Mesenchymal stem cell (in vitro differentiated cells and primary cell): ENCODE results near the gene HDGF.
A peak's percentile ranks its signal among the peaks of the same experiment; 100 is the strongest.

ENCODE experiments used
- DNase-seq: peaks from one replicate; pipeline ENCODE4 v3.0.0-alpha.2; 2013
- H2AFZ ChIP-seq: one replicate; pipeline ENCODE4 v1.6.1; 2013; ENCODE audit warnings: low read depth, mild to moderate bottlenecking, control low read depth, inconsistent platforms, low read length, moderate library complexity
- H2AK5ac ChIP-seq: 2 replicates; pipeline ENCODE4 v1.6.1; 2013; ENCODE audit warnings: low read length, moderate library complexity, mild to moderate bottlenecking, inconsistent platforms; ENCODE audit not compliant: severe bottlenecking
- H2BK120ac ChIP-seq: one replicate; pipeline ENCODE4 v1.6.1; 2013; ENCODE audit warnings: low read depth, mild to moderate bottlenecking, inconsistent platforms, low read length, moderate library complexity
- H2BK12ac ChIP-seq, 2 experiments: one replicate each; pipeline ENCODE4 v1.6.1; 2013; ENCODE audit warnings: inconsistent platforms in 2 of 2, low read length in 2 of 2, mild to moderate bottlenecking in 2 of 2, moderate library complexity in 2 of 2, control low read depth in 1 of 2
- H2BK15ac ChIP-seq: one replicate; pipeline ENCODE4 v1.6.1; 2013; ENCODE audit warnings: mild to moderate bottlenecking, low read depth, inconsistent platforms; ENCODE audit not compliant: poor library complexity, severe bottlenecking
- H2BK5ac ChIP-seq: 2 replicates; pipeline ENCODE4 v1.6.1; 2013; ENCODE audit warnings: low read depth, mild to moderate bottlenecking, low read length, control low read depth, inconsistent platforms; ENCODE audit not compliant: poor library complexity, severe bottlenecking
- H3K14ac ChIP-seq, 2 experiments: one replicate each; pipeline ENCODE4 v1.6.1; 2013; ENCODE audit warnings: inconsistent platforms in 2 of 2, low read length in 2 of 2, control low read depth in 1 of 2, mild to moderate bottlenecking in 1 of 2, moderate library complexity in 1 of 2
- H3K18ac ChIP-seq, 2 experiments: one replicate each; pipeline ENCODE4 v1.6.1; 2013; ENCODE audit warnings: inconsistent platforms in 2 of 2, low read length in 2 of 2, control low read depth in 1 of 2, low read depth in 1 of 2, mild to moderate bottlenecking in 1 of 2
- H3K23ac ChIP-seq, 2 experiments: one replicate each; pipeline ENCODE4 v1.6.1; 2013; ENCODE audit warnings: inconsistent platforms in 2 of 2, low read length in 2 of 2, mild to moderate bottlenecking in 2 of 2, moderate library complexity in 2 of 2, control low read depth in 1 of 2
- H3K27ac ChIP-seq: 2 replicates; pipeline ENCODE4 v1.5.1; 2013; ENCODE audit warnings: mild to moderate bottlenecking, moderate library complexity, low read length, control low read depth, inconsistent platforms; ENCODE audit not compliant: poor library complexity, severe bottlenecking
- H3K27me3 ChIP-seq, 2 experiments: 2 replicates each; pipeline versions ENCODE4 v1.6.1 to v1.7.0; 2013; ENCODE audit warnings: low read length in 2 of 2, mild to moderate bottlenecking in 2 of 2, moderate library complexity in 2 of 2, control low read depth in 1 of 2, inconsistent platforms in 1 of 2; ENCODE audit not compliant: control insufficient read depth in 1 of 2, insufficient read depth in 1 of 2
- H3K36me3 ChIP-seq, 2 experiments: 2 replicates each; pipeline versions ENCODE4 v1.6.1 to v1.7.0; 2013; ENCODE audit warnings: low read length in 2 of 2, control low read depth in 1 of 2, inconsistent platforms in 1 of 2, low read depth in 1 of 2, mild to moderate bottlenecking in 1 of 2; ENCODE audit not compliant: insufficient read depth in 2 of 2, control insufficient read depth in 1 of 2
- H3K4ac ChIP-seq, 2 experiments: one replicate each; pipeline ENCODE4 v1.6.1; 2013; ENCODE audit warnings: inconsistent platforms in 2 of 2, low read length in 2 of 2, mild to moderate bottlenecking in 2 of 2, moderate library complexity in 2 of 2, control low read depth in 1 of 2, low read depth in 1 of 2
- H3K4me1 ChIP-seq: 2 replicates; pipeline ENCODE4 v1.6.1; 2013; ENCODE audit warnings: low read depth, low read length, control low read depth; ENCODE audit not compliant: control insufficient read depth, insufficient read depth
- H3K4me2 ChIP-seq: 2 replicates; pipeline ENCODE4 v1.6.1; 2013; ENCODE audit warnings: low read length, mild to moderate bottlenecking, inconsistent platforms; ENCODE audit not compliant: poor library complexity, severe bottlenecking
- H3K4me3 ChIP-seq, 2 experiments: 2 replicates each; pipeline versions ENCODE4 v1.5.1 to v1.7.0; 2013; ENCODE audit warnings: low read length in 2 of 2, mild to moderate bottlenecking in 2 of 2, control low read depth in 1 of 2, low read depth in 1 of 2; ENCODE audit not compliant: insufficient read depth in 1 of 2
- H3K79me1 ChIP-seq: replicated peaks from 2 replicates; pipeline ENCODE4 v1.6.1; 2013; ENCODE audit warnings: mild to moderate bottlenecking, control low read depth, low read length, inconsistent platforms; ENCODE audit not compliant: poor library complexity, severe bottlenecking
- H3K9ac ChIP-seq: 2 replicates; pipeline ENCODE4 v1.7.0; 2013; ENCODE audit warnings: mild to moderate bottlenecking, low read length, moderate library complexity
- H3K9me3 ChIP-seq: 2 replicates; pipeline ENCODE4 v1.7.0; 2013; ENCODE audit warnings: mild to moderate bottlenecking, low read length; ENCODE audit not compliant: control insufficient read depth
- H4K8ac ChIP-seq: one replicate; pipeline ENCODE4 v1.6.1; 2013; ENCODE audit warnings: inconsistent platforms, mild to moderate bottlenecking, low read length, moderate library complexity
- H4K91ac ChIP-seq: one replicate; pipeline ENCODE4 v1.6.1; 2013; ENCODE audit warnings: mild to moderate bottlenecking, low read length, inconsistent platforms
- WGBS: methylation state at CpG from one replicate; pipeline ENCODE4 v1.1.7; 2013; ENCODE audit warnings: mixed read lengths; 5-methylcytosine and 5-hydroxymethylcytosine counted together

The HDGF gene

GRCh38 chr1:156776942-156777341, 25.5 kb upstream of the HDGF start:
- Histone ChIP-seq H2BK5ac (no peak overlapping the region), H2BK15ac (peak overlapping the region; percentile 60), H3K9ac (no peak overlapping the region), H2AK5ac (no peak overlapping the region), H3K4me2 (no peak overlapping the region), H3K4me1 (peaks cover 5% of the 10 kb centered on the region), H4K8ac (no peak overlapping the region), H2BK12ac (no peak overlapping the region), H3K4ac (no peak overlapping the region), H2BK120ac (no peak overlapping the region), H3K18ac (no peak overlapping the region), H3K23ac (no peak overlapping the region), H4K91ac (no peak overlapping the region), H3K9me3 (no peaks in the 10 kb centered on the region), H3K27ac (no peak overlapping the region), H3K27me3 (no peaks in the 10 kb centered on the region), H3K4me3 (no peak overlapping the region), H2AFZ (no peak overlapping the region), H3K79me1 (peaks cover 6% of the 10 kb centered on the region), H3K14ac (no peak overlapping the region), H3K36me3 (peaks cover 0 to 17% of the 10 kb centered on the region in 2 experiments)
- no peak for DNase-seq
- WGBS: 78% methylated on average over 2 of the region's 4 CpGs

GRCh38 chr1:156775799-156776198, 24.3 kb upstream of the HDGF start:
- H2BK120ac ChIP-seq: no peak overlapping the region
- H3K27ac ChIP-seq: no peak overlapping the region
- no peak overlapping the region for H4K91ac ChIP-seq
- no peak overlapping the region for H3K23ac ChIP-seq
- H3K27me3 ChIP-seq: no peaks in the 10 kb centered on the region
- WGBS: 81% methylated on average over 4 of the region's 5 CpGs
- H3K14ac ChIP-seq: no peak overlapping the region
- DNase-seq: no peak
- H4K8ac ChIP-seq: no peak overlapping the region
- no peak overlapping the region for H3K4me3 ChIP-seq
- no peak overlapping the region for H3K4me2 ChIP-seq
- peaks cover 8% of the 10 kb centered on the region for H3K79me1 ChIP-seq
- peaks cover 4% of the 10 kb centered on the region for H3K4me1 ChIP-seq
- H2AK5ac ChIP-seq: no peak overlapping the region
- no peak overlapping the region for H2BK5ac ChIP-seq
- H3K9me3 ChIP-seq: no peaks in the 10 kb centered on the region
- no peak overlapping the region for H2BK12ac ChIP-seq
- H2AFZ ChIP-seq: no peak overlapping the region
- H3K4ac ChIP-seq: no peak overlapping the region
- no peak overlapping the region for H3K18ac ChIP-seq
- H3K9ac ChIP-seq: no peak overlapping the region
- H3K36me3 ChIP-seq: peaks cover 6 to 28% of the 10 kb centered on the region in 2 experiments
- no peak overlapping the region for H2BK15ac ChIP-seq

DNA sequence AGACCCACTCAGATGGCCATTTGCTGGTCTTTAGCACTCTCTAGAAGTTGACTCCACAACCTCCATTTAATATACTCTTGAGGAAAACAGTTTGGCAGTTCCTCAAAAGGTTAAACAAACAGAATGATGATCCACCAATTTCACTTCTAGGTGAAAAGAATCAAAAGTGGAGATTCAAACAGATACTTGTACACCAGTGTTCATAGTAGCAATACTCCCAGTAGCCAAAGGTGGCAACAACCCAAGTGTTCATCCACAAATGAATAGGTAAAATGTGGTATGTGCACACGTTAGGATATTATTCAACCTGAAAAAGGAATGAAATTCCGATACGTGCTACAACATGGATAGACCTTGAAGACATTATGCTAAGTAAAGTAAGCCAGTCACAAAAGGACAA, 22.1 kb upstream of the HDGF start:
- peaks cover 2% of the 10 kb centered on the region for H3K4me1 ChIP-seq
- H3K4me2 ChIP-seq: no peak overlapping the region
- peaks cover 9 to 38% of the 10 kb centered on the region in 2 experiments for H3K36me3 ChIP-seq
- H3K9ac ChIP-seq: peak overlapping the region; percentile 6
- H3K14ac ChIP-seq: no peak overlapping the region
- H3K79me1 ChIP-seq: peaks cover 7% of the 10 kb centered on the region
- no peak overlapping the region for H3K4ac ChIP-seq
- H2AK5ac ChIP-seq: no peak overlapping the region
- H4K91ac ChIP-seq: no peak overlapping the region
- no peak overlapping the region for H3K27ac ChIP-seq
- H3K4me3 ChIP-seq: no peak overlapping the region
- H2BK15ac ChIP-seq: no peak overlapping the region
- no peaks in the 10 kb centered on the region for H3K9me3 ChIP-seq
- H4K8ac ChIP-seq: no peak overlapping the region
- WGBS: 100% methylated on average over 3 of the region's 3 CpGs
- DNase-seq: no peak
- H2BK5ac ChIP-seq: no peak overlapping the region
- H2BK12ac ChIP-seq: no peak overlapping the region
- no peak overlapping the region for H2AFZ ChIP-seq
- H2BK120ac ChIP-seq: no peak overlapping the region
- no peak overlapping the region for H3K23ac ChIP-seq
- H3K18ac ChIP-seq: no peak overlapping the region
- H3K27me3 ChIP-seq: no peaks in the 10 kb centered on the region

DNA sequence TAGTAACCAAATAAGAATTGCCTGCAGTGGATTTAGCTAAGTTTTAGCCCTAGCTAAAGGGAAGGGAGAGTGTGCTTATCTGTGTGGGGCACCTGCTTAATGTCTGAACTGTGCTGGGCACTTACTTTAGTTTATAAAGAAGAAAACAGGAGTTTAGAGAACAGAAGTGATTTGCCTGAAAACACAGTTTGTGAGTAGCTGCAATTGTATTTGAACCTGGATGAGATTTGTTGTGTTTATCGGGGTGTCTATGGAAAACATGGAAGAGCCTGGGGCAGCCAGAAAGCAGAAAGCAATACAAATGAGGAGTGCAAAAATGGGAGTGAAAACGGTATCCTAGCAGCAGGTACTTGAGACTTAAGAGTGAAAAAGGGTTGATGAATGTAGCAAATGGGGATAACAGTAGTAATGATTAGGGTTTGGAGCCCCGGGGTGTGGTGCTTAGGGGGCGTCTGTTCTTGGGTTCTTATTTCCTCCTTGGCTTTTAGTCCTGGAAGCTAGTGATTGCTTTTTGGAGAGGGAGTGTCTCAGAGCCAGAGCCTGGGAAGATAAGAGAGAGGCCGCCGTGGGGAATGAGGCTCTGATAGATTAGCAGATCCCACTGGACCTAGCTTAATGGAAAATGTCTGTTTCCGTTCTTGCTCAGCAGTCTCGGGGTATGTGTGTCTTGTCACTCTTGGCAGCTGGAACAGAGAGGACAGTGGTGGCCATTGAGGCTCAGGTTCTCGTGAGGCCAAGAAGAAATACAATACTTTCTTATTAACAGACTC, 21.4 kb upstream of the HDGF start:
- H3K27me3 ChIP-seq: no peaks in the 10 kb centered on the region
- no peak overlapping the region for H4K91ac ChIP-seq
- no peak overlapping the region for H4K8ac ChIP-seq
- H3K4me3 ChIP-seq: no peak overlapping the region
- no peak overlapping the region for H2BK12ac ChIP-seq
- peak; percentile 36 for DNase-seq
- peaks cover 9 to 38% of the 10 kb centered on the region in 2 experiments for H3K36me3 ChIP-seq
- peaks cover 7% of the 10 kb centered on the region for H3K79me1 ChIP-seq
- peak overlapping the region; percentile 33 for H3K9ac ChIP-seq
- no peak overlapping the region for H2BK120ac ChIP-seq
- no peak overlapping the region for H2BK15ac ChIP-seq
- H3K27ac ChIP-seq: no peak overlapping the region
- H2BK5ac ChIP-seq: no peak overlapping the region
- H2AK5ac ChIP-seq: no peak overlapping the region
- H3K18ac ChIP-seq: no peak overlapping the region
- WGBS: 28% methylated on average over 9 of the region's 9 CpGs
- H3K9me3 ChIP-seq: no peaks in the 10 kb centered on the region
- no peak overlapping the region for H3K14ac ChIP-seq
- H2AFZ ChIP-seq: no peak overlapping the region
- no peak overlapping the region for H3K23ac ChIP-seq
- peaks cover 2% of the 10 kb centered on the region for H3K4me1 ChIP-seq
- H3K4ac ChIP-seq: no peak overlapping the region
- no peak overlapping the region for H3K4me2 ChIP-seq
